G401 (cell line): Measurements from ENCODE around the gene AADACL4. TPM values are rescaled to one million over a fixed set of nuclear protein-coding genes. Genes with fewer than 3 reads are reported as not detected.

Source experiments
- DNase-seq: peaks from one replicate; pipeline ENCODE4 v3.0.0-alpha.2; 2015; ENCODE audit warnings: low spot score
- in situ Hi-C: cut with HindIII; loops from 2 replicates; pipeline ENCODE4 v1.10.0; 2016; ENCODE audit warnings: low sequenced_read_pairs, mixed read lengths
- total RNA-seq: library from RNA; depleted of rRNA; stranded (reverse); fragments of >200 nt; shearing (Covaris generic); gene quantifications from 2 replicates; pipeline ENCODE4 v1.2.3, GENCODE V29; 2014

AADACL4 gene
- total RNA-seq, 1 experiment from 2014 or later: not detected

DNA sequence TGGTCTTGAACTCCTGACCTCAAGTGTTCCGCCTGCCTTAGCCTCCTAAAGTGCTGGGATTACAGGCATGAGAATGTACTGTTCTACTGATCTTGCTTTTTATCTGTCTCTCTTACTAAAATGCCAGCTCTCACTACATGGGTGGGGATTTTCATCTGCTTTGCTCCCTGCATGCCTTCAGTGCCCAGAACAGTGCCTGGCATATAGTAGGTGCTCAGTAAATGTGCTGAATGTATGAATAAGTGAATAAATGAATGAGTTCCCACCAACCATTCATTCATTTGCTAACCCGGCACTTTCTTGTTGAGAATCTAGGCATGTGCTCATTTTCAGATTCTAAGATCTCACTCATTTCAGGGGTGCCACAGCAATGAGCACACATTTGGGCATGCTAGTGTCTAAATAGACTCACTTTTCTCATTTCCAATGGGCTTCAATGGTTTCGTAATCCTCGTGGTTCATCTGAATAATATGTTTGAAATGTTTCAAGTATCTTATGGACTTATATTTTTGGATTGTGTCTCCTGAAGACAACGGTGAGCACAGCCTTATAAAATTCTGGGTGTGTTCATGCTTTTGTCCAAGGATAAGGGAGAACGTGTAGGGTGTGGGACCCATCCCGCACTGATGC lies 33.5 kb upstream of the AADACL4 start:
- DNase-seq: no peak
- in situ Hi-C loops: no loop called here

DNA sequence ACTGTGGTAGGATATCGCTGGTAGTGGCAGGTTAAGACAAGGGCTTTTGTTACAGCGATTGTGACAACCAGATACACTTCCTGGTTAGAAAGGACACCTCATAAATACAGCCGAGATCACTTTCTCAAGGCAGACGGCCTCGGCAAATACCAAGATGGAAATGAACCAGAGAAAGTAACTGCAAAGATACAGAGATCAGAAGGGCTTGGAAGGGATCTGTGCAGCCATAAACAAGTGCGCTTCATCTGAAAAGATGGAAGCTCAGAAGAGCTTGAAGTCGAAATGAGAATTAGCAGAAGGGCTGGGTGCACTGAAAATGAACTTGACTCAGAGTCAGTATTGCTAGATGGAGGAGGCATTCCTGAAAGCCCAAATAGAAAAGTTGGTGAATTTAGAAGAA lies 32.9 kb upstream of the AADACL4 start:
- in situ Hi-C loops: no loop called here
- DNase-seq: no peak

DNA sequence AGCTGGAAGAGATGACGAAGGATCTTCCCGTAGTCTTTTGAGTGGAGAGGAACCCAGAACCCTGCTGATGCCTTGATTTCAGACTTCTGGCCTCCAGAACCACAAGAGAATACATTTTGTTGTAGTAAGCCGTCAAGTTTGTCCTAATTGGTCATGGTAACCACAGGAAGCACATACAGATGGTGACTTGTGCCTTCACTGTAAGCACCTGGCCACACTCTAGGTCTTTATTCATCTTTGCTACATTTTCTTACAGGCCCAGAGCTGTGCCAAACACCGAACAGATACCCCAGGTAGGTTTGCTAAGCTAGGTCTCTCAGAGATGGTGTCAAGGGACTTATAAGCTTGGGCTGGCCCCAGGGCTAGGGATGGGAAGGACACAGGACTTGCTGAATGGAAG lies 30.7 kb upstream of the AADACL4 start:
- in situ Hi-C loops: no loop called here
- DNase-seq: no peak

DNA sequence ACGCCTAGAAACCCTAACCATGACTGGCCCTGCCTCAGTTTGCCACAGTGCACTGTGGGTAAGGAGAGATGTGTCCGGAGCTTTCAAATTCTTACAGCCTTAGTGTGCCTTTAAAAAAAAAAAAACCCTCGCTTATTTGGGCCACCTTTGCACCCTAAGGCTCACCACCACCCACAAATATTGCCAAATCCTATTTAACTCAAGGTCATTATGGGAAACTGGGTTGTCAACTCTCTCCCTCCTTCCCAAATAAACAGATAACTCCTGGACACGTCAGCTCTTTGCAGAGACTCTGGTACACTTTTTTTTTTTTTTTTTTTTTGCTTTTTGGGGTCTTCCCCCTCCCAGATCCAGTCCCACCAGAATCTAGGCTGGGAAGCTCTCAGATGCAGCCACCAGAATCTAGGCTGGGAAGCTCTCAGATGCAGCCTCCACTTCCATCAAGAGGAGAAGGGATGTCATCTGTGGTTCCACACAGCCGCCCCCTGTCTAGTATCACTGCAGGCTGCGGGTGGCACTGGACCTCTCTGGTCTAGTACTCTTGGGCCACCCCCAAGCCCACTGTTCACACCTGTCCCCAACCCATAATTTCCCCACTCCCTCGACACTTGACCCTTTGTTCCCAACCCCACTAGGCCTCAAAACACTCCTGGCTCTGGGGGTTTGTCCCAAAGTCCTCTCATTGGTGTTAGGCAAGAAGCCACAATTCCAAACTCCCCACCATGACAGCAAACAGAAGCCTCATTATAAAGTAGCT lies 29.3 kb upstream of the AADACL4 start:
- in situ Hi-C loops: no loop called here

DNA sequence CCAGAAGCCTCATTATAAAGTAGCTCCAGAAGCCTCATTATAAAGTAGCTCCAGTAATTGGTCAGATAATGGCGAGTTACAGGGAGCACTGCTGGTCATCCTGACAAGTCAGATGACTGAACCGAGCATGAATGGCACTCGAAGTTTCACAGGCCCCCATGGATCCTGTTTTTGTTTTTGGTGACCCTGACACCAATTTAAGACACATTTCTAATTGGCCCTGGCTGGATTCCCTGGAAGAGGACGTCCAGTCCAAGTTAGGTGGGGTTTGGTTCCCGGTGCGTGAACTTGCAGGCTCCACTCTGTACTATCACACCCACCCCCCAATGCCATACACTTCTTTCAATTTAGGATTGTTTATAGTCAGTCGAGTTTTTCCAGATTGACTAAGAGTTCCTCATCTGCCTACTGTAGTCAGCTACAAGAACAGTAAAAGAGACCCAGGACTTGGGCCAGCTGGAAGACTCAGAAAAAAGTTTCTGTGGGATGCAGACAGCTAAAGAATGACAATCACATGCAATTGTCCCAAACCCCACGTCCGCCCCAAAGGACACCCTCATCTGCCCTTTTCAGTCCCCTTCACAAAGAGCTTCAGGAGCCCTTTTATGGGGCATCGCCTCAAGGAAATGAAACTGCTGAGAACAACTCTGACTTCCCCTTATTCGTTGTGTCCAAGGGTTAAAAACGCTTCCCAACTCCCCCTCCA lies 28.6 kb upstream of the AADACL4 start:
- in situ Hi-C loops: no loop called here
- DNase-seq: no peak

More for the DNA sequence above, 29.3 kb upstream of the AADACL4 start:
- no peak for DNase-seq

DNA sequence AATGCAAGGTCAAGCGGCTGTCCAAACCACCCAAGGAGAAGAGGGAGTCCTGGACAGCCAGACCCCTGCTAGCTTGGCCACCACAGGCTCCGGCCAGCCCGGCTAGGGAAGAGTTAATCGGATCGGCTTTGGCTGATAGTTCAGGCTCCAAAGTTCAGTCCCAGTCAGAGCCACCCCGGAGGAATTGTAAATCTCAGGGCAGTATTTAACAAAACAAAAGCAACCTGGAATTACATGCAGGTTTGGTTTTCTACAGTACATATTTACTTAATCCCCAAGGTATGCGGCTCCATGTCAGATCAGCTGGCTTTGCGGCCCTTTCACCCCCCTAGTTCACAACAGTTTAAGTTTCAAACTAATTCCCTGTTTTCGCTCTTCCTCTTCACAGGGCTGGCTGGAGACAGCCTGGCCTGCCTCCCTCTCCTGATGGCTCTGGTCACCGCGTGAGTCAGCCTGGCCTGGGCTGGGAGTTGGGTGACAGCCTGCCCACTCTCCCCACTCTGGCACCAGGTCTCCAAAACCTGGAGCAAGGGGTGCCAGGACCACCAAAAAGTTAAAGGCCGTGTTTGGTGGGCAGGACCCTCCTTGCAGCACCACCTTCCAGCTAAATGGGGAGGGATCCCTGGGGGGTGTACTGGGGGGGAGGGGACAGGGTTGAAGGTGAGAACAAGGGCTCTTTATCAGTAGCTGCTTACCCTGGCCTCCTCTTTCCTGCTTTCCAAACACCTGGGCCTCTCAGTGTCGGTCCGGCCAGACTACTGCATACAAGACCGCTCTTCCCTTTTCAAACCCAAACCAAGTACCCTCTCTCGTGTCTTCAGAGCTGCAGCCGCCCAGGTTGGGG lies 27.8 kb upstream of the AADACL4 start:
- DNase-seq: no peak
- in situ Hi-C loops: no loop called here

DNA sequence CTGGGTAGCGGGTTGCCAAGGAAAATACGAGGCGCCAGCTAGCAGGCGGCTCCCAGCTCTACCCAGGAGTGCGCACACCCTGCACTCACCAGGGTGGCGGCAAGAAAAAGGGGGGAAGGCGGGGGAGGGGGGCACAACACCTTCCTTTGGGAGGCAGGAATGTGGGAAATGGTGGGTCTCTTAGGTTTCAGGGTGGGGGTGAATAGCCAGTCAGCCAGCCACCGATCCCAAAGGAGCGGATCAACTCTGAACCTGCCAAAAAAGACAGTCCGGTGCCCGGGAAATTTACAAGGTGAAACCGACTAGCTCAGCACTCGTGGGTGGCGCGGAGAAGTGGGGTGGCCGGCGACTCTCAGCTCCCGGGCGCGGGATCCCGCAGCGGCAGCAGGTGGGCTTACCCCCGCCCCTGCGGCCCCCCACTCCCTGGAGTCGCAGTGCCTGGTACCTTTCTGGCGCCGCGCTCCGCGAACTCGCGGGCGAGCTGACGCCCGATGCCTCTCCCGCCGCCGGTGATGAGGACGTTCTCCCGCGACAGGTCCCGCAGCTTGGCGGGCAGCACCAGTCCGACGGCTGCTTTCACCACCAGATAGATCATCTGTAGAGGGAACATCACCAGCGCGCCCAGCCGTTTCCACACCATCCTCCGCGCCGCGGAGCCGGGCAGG lies 27.0 kb upstream of the AADACL4 start:
- in situ Hi-C loops: no loop called here
- no peak for DNase-seq

DNA sequence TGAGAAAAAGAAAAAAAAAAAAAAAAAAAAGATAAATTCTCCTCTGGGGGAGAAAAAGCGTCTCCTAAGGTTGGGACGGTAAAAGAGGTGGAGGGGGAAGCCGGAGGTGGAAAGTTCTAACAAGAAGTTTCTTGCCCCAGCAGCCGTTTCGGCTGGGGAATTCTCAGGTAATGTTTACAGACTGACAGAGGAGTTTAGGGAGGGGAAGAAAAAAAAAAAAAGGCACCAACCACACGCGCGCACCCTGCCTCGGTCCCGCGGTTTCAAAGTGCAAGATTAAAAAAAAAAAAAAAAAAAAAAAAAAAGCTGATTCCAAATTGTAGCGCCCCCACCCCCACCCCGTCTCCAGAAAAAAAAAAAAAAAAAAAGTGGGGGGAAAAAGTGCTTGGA lies 26.4 kb upstream of the AADACL4 start:
- no peak for DNase-seq
- in situ Hi-C loops: no loop called here

DNA sequence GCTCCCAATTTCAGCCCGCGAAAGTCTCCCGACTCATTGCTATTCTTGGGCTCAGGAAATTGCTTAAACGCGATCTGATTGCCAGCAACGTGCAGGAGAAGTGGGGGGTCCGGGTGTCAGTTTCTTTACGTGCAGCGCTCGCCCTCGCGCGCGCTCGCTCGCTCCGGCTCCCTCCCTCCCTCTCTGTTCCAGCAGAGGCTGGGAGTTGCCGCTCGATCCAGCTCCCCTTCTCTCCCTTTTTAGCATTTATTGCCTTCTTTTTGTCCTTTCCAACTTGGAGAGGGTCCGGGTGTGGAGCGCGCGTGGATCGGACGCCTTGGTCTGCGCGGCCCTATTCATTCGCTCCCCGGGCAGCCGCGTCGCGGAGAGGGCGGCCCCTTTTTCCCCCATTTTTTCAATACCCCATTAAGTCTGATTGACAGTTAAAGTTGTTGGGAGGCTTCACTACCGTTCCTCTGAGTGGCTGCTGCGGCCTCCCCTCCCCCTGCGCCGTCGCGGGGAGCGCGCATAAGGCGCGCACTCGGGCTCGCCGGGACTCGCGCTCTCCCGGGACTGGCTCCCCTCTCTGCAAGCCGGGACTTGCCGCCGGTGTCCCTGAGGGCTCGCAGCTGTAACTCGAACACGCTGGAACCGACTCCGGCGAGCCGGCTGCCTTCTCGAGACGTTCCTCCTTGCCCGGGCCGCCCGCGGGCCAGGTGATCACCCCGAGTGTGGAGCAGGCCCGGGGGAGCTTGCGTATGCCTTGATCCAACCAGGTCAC lies 25.8 kb upstream of the AADACL4 start, which contains the start of gene DHRS3:
Gene DHRS3 (minus strand): TSS at position 310 of the 760 bp plus-strand sequence. CDS start 862 bp downstream, outside the sequence.
- in situ Hi-C loops: no loop called here
- peak; percentile 34 for DNase-seq

DNA sequence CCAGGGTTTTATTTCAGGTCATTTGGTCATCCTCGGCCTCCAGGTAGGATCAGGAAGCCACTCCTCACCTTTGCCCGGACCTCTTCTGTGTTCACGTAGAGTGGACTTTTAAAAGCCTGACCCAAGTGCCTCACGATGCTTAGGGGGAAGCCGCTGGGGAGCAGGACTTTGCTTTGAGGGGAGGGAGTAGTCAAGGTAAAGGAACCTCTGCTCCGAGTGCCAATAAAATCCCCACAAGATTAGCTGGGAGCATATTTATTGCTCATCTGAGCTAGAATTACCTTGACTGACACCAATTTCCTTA lies 25.3 kb upstream of the AADACL4 start:
- no peak for DNase-seq
- in situ Hi-C loops: no loop called here

DNA sequence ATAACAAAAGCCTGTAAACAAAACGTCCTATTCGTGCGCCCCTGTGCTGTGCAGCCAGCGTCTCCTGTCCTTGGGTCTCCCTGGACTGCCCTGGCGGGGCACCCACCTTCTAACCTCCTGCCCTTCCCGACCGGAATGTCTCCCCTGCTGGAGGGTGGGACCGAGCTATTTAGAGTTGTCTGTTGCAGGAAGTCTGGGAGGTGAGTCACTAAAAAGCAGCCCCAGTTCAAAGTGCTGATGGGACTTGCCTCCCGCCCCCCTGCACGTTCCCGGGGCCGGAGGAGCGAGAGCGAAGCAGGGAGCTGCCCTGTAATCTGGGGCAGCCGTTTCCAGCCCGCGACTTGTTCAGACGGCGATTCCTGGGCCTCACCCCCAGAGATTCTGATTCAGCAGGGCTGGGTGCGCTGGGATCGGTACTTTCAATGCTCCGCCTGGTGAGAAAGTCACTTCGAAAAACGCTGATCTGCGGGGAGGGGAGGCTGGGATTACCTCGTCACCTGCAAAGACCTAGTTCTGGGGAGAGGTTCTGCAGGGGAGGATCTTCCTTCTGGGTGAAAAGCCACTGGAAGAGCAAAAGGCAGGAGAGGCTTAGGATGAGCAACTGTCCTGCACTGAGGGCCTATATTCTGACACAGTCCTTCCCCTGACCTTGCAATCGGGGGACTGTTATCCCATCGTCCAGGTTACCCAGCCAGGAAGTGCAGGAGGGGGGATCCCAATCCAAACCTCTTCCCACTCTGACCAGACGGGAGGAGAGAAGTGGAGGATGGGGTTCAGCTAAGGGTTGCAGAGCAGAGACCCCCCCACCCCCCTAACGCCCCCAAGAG lies 24.7 kb upstream of the AADACL4 start:
- in situ Hi-C loops: no loop called here
- no peak for DNase-seq

DNA sequence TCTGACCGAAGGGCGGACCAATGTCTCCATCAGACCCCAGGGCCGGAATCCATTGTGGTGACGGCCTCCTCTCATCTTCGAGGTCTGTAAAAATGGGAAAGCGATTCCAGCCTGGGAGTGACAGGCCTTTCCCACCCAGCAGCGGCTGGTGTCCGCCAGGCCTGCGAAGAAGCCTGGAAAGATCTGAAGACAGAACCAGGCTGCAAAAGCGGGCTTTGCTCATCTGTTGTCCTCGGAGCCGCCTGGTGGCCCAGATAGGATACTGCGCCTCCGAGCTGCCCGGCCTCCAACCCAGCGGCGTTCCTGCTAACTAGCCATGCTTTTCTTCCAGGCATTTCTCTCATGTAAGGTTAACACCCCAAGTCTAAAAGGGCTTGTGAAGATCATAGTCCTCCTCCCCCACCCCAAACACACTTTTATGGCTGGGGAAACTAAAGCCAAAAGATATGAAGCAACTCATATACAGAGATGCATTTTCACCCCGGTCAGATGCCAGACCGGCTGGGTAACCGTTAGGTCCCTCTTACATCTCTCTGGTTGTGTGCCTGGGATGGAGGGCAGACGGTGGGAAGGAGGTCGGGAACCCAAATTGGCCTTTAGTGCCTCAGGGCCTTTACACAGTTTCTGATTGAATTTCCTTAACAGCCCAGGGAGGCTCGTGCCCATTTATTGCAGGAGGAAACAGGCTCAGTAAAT lies 23.9 kb upstream of the AADACL4 start:
- DNase-seq: peak; percentile 66
- in situ Hi-C loops: no loop called here

DNA sequence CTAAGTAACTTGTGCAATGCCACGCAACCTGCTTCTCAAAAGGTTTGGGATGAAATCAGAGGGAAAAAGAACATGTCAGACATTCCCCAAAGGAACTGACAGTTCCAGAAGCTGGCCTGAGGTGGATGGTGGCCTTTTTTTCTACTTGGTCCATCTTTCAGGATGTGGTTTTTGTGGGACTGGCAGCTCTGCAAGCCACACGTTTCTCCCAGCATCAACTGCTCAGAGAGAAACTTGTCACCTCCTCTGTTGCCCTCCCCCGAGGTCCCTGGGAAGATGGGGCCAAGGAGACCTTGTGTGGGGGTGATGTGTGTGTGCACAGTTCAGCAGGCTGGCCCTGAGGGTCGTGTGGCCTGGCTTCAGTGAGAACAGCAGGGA lies 23.4 kb upstream of the AADACL4 start:
- in situ Hi-C loops: no loop called here
- DNase-seq: no peak

DNA sequence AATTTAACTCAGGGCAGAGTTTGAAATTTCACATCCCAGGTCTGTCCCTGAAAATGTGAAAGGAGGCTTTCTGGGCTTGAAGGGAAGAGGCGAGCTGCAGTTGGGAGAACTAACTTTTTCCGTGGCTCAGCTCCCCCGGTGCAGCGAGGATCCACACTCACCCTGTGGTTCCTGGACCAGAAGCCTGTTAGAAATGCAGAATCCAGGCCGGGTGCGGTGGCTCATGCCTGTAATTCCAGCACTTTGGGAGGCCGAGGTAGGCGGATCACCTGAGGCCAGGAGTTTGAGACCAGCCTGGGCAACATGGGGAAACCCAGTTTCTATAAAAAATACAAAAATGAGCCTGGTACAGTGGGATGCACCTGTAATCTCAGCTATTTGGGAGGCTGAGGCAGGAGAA lies 23.0 kb upstream of the AADACL4 start:
- DNase-seq: no peak
- in situ Hi-C loops: no loop called here

DNA sequence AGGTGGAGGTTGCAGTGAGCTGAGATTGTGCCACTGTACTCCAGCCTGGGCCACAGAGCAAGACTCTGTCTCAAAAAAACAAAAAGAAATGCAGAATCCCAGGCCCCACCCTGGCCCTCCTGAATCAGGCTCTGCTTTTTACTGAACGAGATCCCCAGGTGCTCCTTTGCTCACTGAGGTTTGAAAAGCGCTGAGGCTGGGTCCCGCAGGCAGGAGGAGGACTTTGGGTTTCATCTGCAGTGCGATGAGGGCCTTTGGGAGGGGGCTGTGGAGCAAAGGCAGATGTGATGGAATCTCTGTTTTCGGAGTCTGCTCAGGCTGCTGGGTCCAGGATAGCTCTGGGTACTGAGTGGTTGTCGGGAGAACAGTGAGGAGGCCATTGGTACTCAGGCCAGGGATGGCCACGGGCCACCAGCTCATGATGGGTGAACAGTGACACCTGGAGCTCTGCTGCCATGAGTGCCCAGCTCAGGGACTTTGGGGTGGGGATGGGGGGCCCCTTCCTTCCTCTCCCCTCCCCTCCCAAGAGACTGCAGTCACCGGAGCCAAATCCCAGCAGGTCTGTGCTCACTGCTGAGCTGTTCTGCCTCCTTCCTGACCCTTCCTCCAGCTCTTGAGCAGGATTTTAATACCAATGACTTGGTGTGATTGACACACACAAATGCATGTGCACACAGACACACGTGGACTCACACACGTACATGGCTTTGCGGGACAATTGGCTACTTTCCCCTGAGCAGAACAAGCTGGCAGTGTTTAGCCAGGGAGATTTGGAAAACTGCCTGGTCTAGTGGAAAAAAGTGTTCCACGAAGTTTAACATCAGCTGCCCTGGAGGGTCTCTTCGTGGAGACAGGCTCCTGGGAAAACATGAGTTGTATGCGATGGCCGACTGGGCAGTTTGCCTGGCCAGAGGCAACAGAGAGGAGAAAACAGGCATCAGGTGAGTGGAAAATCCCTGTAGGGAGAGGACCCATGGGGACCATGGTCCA lies 22.2 kb upstream of the AADACL4 start:
- no peak for DNase-seq
- in situ Hi-C loops: no loop called here

DNA sequence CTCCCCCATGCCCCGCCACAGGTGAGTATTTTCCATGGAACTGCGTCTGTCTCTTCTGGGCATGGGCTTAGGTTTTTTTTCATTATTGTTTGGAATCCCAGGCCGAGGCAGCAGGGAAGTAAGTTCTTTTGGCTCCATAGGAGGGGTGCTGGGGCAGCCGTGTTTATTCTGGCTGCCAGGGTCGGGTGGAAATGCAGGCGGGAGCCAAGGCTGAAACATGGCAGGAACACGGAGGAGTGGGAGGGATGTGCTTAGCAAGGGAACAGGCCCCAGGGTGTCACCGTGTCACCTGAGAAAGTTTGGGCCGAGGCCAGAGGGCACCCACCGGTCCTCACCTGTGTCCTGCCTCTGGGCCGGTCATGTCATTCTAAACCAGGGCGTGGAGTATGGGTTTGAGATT lies 21.4 kb upstream of the AADACL4 start:
- in situ Hi-C loops: no loop called here
- no peak for DNase-seq
